ENCODE data around the gene INTS11. TPM values are rescaled to one million over a fixed set of nuclear protein-coding genes. Genes with fewer than 3 reads are reported as not detected.

Gene INTS11
- total RNA-seq, 1 experiment from 2014 or later = 254 TPM

- no peaks in the 10 kb centered on the region for H3K27me3 ChIP-seq (ENCODE audit: low read length)
- no peak for ATAC-seq
- no peaks in the 10 kb centered on the region for H3F3A ChIP-seq (ENCODE audit: low read length, unreplicated experiment)
- H3K9me2 ChIP-seq (replicated peaks; ENCODE audit: low read length) = no peaks in the 10 kb centered on the region
- DNase-seq = no peak
- CTCF ChIA-PET = no interaction called here
- peaks cover 28% of the 10 kb centered on the region for H3K4me1 ChIP-seq (ENCODE audit: insufficient read depth, low read length)
- peaks cover 49% of the 10 kb centered on the region for H3K79me2 ChIP-seq (ENCODE audit: low read length)
- intact Hi-C loops (cut with micrococcal nuclease) = no loop called here
- H2AFZ ChIP-seq (ENCODE audit: low read length) = no peak overlapping the region
- no peak overlapping the region for H3K4me2 ChIP-seq (ENCODE audit: low read length)
- POLR2A ChIA-PET (ENCODE audit: unreplicated experiment) = no interaction called here
- H3K9me3 ChIP-seq (ENCODE audit: low read length) = no peaks in the 10 kb centered on the region
- no TSS peak for BruUV-seq (replicated peaks)
- no peak overlapping the region for H3K4me3 ChIP-seq (ENCODE audit: low read length)
- no peak for TF ChIP-seq CTCF (conservative IDR thresholded peaks at IDR 0.05; ENCODE audit: low read depth, low read length)
- no peak for TF ChIP-seq EZH2 (IDR thresholded peaks at IDR 0.05; ENCODE audit: low read length, unreplicated experiment)
- TF ChIP-seq EZH2phosphoT487 (IDR thresholded peaks at IDR 0.05; ENCODE audit: borderline replicate concordance, low read length) = no peak
- no peak overlapping the region for H3K27ac ChIP-seq (ENCODE audit: low read length)
- peaks cover 5% of the 10 kb centered on the region; the same call in 1 of the 2 replicates for H4K20me1 ChIP-seq (ENCODE audit: low read length)
- peaks cover 56% of the 10 kb centered on the region for H3K36me3 ChIP-seq (ENCODE audit: low read depth, low read length)
- no peak overlapping the region for H3K9ac ChIP-seq (ENCODE audit: low read length)
Observed at GRCh38 chr1:1340791-1341548, 16.5 kb upstream of the INTS11 start.

GRCh38 chr1:1340185-1340584, 15.7 kb upstream of the INTS11 start:
- BruUV-seq (replicated peaks) = no TSS peak
- ChIA-PET CTCF (no interaction called here), POLR2A (ENCODE audit: unreplicated experiment) (no interaction called here)
- no peaks in the 10 kb centered on the region for H3K27me3 ChIP-seq (ENCODE audit: low read length)
- peaks cover 20% of the 10 kb centered on the region for H3K4me1 ChIP-seq (ENCODE audit: insufficient read depth, low read length)
- H3K9me3 ChIP-seq (ENCODE audit: low read length) = no peaks in the 10 kb centered on the region
- no peak overlapping the region for H3K4me3 ChIP-seq (ENCODE audit: low read length)
- ATAC-seq (no peak), DNase-seq (no peak)
- H3K9me2 ChIP-seq (replicated peaks; ENCODE audit: low read length) = no peaks in the 10 kb centered on the region
- no peak overlapping the region for H3K4me2 ChIP-seq (ENCODE audit: low read length)
- H3K9ac ChIP-seq (ENCODE audit: low read length) = no peak overlapping the region
- no peak for TF ChIP-seq EZH2 (IDR thresholded peaks at IDR 0.05; ENCODE audit: low read length, unreplicated experiment)
- no peaks in the 10 kb centered on the region for H3F3A ChIP-seq (ENCODE audit: low read length, unreplicated experiment)
- intact Hi-C loops (cut with micrococcal nuclease) = no loop called here
- H2AFZ ChIP-seq (ENCODE audit: low read length) = no peak overlapping the region
- peaks cover 41% of the 10 kb centered on the region for H3K79me2 ChIP-seq (ENCODE audit: low read length)
- H3K36me3 ChIP-seq (ENCODE audit: low read depth, low read length) = peaks cover 62% of the 10 kb centered on the region
- H3K27ac ChIP-seq (ENCODE audit: low read length) = no peak overlapping the region
- H4K20me1 ChIP-seq (ENCODE audit: low read length) = peaks cover 5% of the 10 kb centered on the region; the same call in 1 of the 2 replicates

- Histone ChIP-seq H3K4me1 (ENCODE audit: insufficient read depth, low read length) (peaks cover 7% of the 10 kb centered on the region; the same call in 1 of the 2 replicates), H3K79me2 (ENCODE audit: low read length) (peaks cover 23% of the 10 kb centered on the region), H3F3A (ENCODE audit: low read length, unreplicated experiment) (no peaks in the 10 kb centered on the region), H3K9me3 (ENCODE audit: low read length) (no peaks in the 10 kb centered on the region), H3K9me2 (replicated peaks; ENCODE audit: low read length) (no peaks in the 10 kb centered on the region), H3K27me3 (ENCODE audit: low read length) (no peaks in the 10 kb centered on the region), H3K9ac (ENCODE audit: low read length) (no peak overlapping the region), H3K4me3 (ENCODE audit: low read length) (no peak overlapping the region), H2AFZ (ENCODE audit: low read length) (no peak overlapping the region), H3K4me2 (ENCODE audit: low read length) (no peak overlapping the region), H3K27ac (ENCODE audit: low read length) (no peak overlapping the region), H3K36me3 (ENCODE audit: low read depth, low read length) (peaks cover 62% of the 10 kb centered on the region), H4K20me1 (ENCODE audit: low read length) (peaks cover 5% of the 10 kb centered on the region; the same call in 1 of the 2 replicates)
- POLR2A ChIA-PET (ENCODE audit: unreplicated experiment) = no interaction called here
- intact Hi-C loops (cut with micrococcal nuclease) = no loop called here
- CTCF ChIA-PET = interaction anchor here (0.7 kb wide), 1 partner anchor 20 kb away, joined by 3 read pairs; no protein-coding TSS in a partner anchor
- DNase-seq (no peak), ATAC-seq (no peak)
- no peak for TF ChIP-seq CTCF (conservative IDR thresholded peaks at IDR 0.05; ENCODE audit: low read depth, low read length)
- BruUV-seq (replicated peaks) = no TSS peak
Observed at GRCh38 chr1:1338278-1338677, 13.8 kb upstream of the INTS11 start.

All from PC-3 (cell line).